Mesothelial cell of epicardium (in vitro differentiated cells): Measurements from ENCODE around the gene SEMA5A. TPM values are rescaled to one million over a fixed set of nuclear protein-coding genes. Genes with fewer than 3 reads are reported as not detected.

ENCODE experiments used
- DNase-seq, 2 experiments: peaks; one replicate each; pipeline ENCODE4 v3.0.0; 2021; ENCODE audit warnings: low spot score in 2 of 2; ENCODE audit not compliant: unreplicated experiment in 2 of 2
- H3K27ac Mint-ChIP-seq: 2 replicates; pipeline ENCODE4 v1.8.0; 2021; ENCODE audit warnings: mixed read lengths
- H3K27me3 Mint-ChIP-seq: 2 replicates; pipeline ENCODE4 v1.8.0; 2021; ENCODE audit warnings: low read depth, mixed read lengths
- H3K36me3 Mint-ChIP-seq: 2 replicates; pipeline ENCODE4 v1.8.0; 2021; ENCODE audit warnings: mixed read lengths
- H3K4me1 Mint-ChIP-seq: 2 replicates; pipeline ENCODE4 v1.8.0; 2021; ENCODE audit warnings: mixed read lengths
- H3K4me3 Mint-ChIP-seq: 2 replicates; pipeline ENCODE4 v1.8.0; 2021; ENCODE audit warnings: mild to moderate bottlenecking, moderate library complexity, mixed read lengths
- H3K9me3 Mint-ChIP-seq: 2 replicates; pipeline ENCODE4 v1.8.0; 2021; ENCODE audit warnings: mixed read lengths
- CTCF ChIP-seq: fragments of 200-600 bp; sonication (generic); IDR thresholded peaks from one replicate; pipeline ENCODE4 v1.5.0; 2021; ENCODE audit warnings: antibody characterized with exemption; ENCODE audit not compliant: unreplicated experiment
- total RNA-seq: library from RNA; stranded (reverse); gene quantifications from 3 replicates; pipeline ENCODE4 v1.2.1, GENCODE V29; 2021

SEMA5A gene
- total RNA-seq, 1 donor from 2014 or later = 26.7 TPM

GRCh38 chr5:9040475-9040874 lies 505.4 kb downstream of the SEMA5A start:
- no peaks in the 10 kb centered on the region for H3K9me3 Mint-ChIP-seq
- peaks cover 3% of the 10 kb centered on the region for H3K4me1 Mint-ChIP-seq
- no peak for DNase-seq
- H3K27me3 Mint-ChIP-seq = no peaks in the 10 kb centered on the region
- H3K36me3 Mint-ChIP-seq = peaks cover 10% of the 10 kb centered on the region
- H3K27ac Mint-ChIP-seq = no peak overlapping the region
- no peak overlapping the region for H3K4me3 Mint-ChIP-seq
- no peak for TF ChIP-seq CTCF

- Mint-ChIP-seq H3K27ac (no peak overlapping the region), H3K27me3 (peaks cover 3% of the 10 kb centered on the region), H3K4me3 (no peak overlapping the region), H3K36me3 (peaks cover 3% of the 10 kb centered on the region), H3K9me3 (no peaks in the 10 kb centered on the region), H3K4me1 (peaks cover 8% of the 10 kb centered on the region)
- DNase-seq = no peak
- TF ChIP-seq CTCF = no peak
Measured at GRCh38 chr5:9037048-9037447, 508.8 kb downstream of the SEMA5A start.

GRCh38 chr5:9035346-9035745 lies 510.5 kb downstream of the SEMA5A start:
- Mint-ChIP-seq H3K36me3 (no peaks in the 10 kb centered on the region), H3K9me3 (no peaks in the 10 kb centered on the region), H3K27ac (no peak overlapping the region), H3K4me1 (peaks cover 8% of the 10 kb centered on the region), H3K27me3 (peaks cover 3% of the 10 kb centered on the region), H3K4me3 (no peak overlapping the region)
- DNase-seq = no peak
- no peak for TF ChIP-seq CTCF

GRCh38 chr5:9034649-9035048 lies 511.2 kb downstream of the SEMA5A start:
- H3K9me3 Mint-ChIP-seq = no peaks in the 10 kb centered on the region
- peaks cover 8% of the 10 kb centered on the region for H3K4me1 Mint-ChIP-seq
- H3K27me3 Mint-ChIP-seq = peaks cover 4% of the 10 kb centered on the region
- no peaks in the 10 kb centered on the region for H3K36me3 Mint-ChIP-seq
- no peak for TF ChIP-seq CTCF
- no peak for DNase-seq
- H3K4me3 Mint-ChIP-seq = no peak overlapping the region
- peak overlapping the region; percentile 47 for H3K27ac Mint-ChIP-seq

GRCh38 chr5:9033524-9033923 lies 512.4 kb downstream of the SEMA5A start:
- Mint-ChIP-seq H3K27me3 (peaks cover 6% of the 10 kb centered on the region), H3K9me3 (no peaks in the 10 kb centered on the region), H3K4me1 (peaks cover 8% of the 10 kb centered on the region), H3K36me3 (no peaks in the 10 kb centered on the region), H3K4me3 (no peak overlapping the region), H3K27ac (no peak overlapping the region)
- no peak for DNase-seq
- no peak for TF ChIP-seq CTCF

GRCh38 chr5:9025942-9026341 lies 519.9 kb downstream of the SEMA5A start:
- peaks cover 59% of the 10 kb centered on the region for H3K9me3 Mint-ChIP-seq
- no peaks in the 10 kb centered on the region for H3K4me1 Mint-ChIP-seq
- no peak for DNase-seq
- H3K27ac Mint-ChIP-seq = no peak overlapping the region
- no peak for TF ChIP-seq CTCF
- H3K4me3 Mint-ChIP-seq = no peak overlapping the region
- peaks cover 3% of the 10 kb centered on the region for H3K27me3 Mint-ChIP-seq
- peaks cover 2% of the 10 kb centered on the region for H3K36me3 Mint-ChIP-seq
